ENCODE measurements around the gene HBD.

The HBD gene

DNA sequence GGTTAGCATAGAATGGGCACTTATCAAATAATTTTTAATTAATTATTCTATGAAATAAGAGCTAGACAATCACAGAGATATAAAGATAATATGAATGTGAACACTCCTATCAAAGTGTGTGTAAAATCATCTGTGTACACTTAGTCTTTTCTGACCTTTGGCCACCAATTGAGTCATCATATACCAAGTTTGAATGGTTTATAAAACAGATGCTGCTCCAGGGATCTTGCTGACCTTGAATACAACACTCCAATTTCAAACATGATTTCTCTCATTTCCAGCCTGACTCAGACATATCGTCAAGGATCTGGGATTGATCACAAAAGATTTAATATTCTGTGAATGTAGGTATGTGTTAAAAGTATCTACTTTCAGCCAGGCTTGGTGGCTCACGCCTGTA lies 30.9 kb downstream of the HBD start:
- Histone ChIP-seq H4K20me1 (ENCODE audit: insufficient read depth, low read length) (no peaks in the 10 kb centered on the region), H3K9ac (ENCODE audit: low read depth, low read length) (no peak overlapping the region), H2AFZ (ENCODE audit: low read depth, low read length) (no peak overlapping the region), H3K4me2 (ENCODE audit: insufficient read depth, low read length) (no peak overlapping the region), H3K79me2 (ENCODE audit: insufficient read depth, low read length) (no peaks in the 10 kb centered on the region), H3K4me1 (ENCODE audit: insufficient read depth, low read length) (no peaks in the 10 kb centered on the region), H3K4me3 (ENCODE audit: low read depth in 1 of 2, low read length in 2 of 2) (no peak overlapping the region), H3K36me3 (ENCODE audit: insufficient read depth, low read length) (no peaks in the 10 kb centered on the region), H3K27ac (ENCODE audit: low read length) (no peak overlapping the region), H3K27me3 (ENCODE audit: insufficient read depth, low read length, poor library complexity) (peaks cover 4% of the 10 kb centered on the region), H3K9me3 (ENCODE audit: insufficient read depth, low read length, severe bottlenecking) (no peaks in the 10 kb centered on the region)
- no peak for ATAC-seq (ENCODE audit: insufficient read depth, low read depth)
- no peak for TF ChIP-seq EZH2 (IDR thresholded peaks at IDR 0.05; ENCODE audit: borderline replicate concordance, low read depth, low read length, severe bottlenecking)
- TF ChIP-seq, protein P1, sequence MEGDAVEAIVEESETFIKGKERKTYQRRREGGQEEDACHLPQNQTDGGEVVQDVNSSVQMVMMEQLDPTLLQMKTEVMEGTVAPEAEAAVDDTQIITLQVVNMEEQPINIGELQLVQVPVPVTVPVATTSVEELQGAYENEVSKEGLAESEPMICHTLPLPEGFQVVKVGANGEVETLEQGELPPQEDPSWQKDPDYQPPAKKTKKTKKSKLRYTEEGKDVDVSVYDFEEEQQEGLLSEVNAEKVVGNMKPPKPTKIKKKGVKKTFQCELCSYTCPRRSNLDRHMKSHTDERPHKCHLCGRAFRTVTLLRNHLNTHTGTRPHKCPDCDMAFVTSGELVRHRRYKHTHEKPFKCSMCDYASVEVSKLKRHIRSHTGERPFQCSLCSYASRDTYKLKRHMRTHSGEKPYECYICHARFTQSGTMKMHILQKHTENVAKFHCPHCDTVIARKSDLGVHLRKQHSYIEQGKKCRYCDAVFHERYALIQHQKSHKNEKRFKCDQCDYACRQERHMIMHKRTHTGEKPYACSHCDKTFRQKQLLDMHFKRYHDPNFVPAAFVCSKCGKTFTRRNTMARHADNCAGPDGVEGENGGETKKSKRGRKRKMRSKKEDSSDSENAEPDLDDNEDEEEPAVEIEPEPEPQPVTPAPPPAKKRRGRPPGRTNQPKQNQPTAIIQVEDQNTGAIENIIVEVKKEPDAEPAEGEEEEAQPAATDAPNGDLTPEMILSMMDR (IDR thresholded peaks at IDR 0.05; ENCODE audit: borderline replicate concordance, extremely low read depth, low read length, poor library complexity, severe bottlenecking): no peak
- no peak for DNase-seq

- H3K4me2 ChIP-seq (ENCODE audit: insufficient read depth, low read length): no peak within 1 kb of the TSS
- no peak for DNase-seq
- H4K20me1 ChIP-seq (ENCODE audit: insufficient read depth, low read length): no peaks in the 10 kb centered on the region
- ATAC-seq (ENCODE audit: insufficient read depth, low read depth): no peak
- TF ChIP-seq EZH2 (IDR thresholded peaks at IDR 0.05; ENCODE audit: borderline replicate concordance, low read depth, low read length, severe bottlenecking): no peak
- TF ChIP-seq, protein P1 (IDR thresholded peaks at IDR 0.05; ENCODE audit: borderline replicate concordance, extremely low read depth, low read length, poor library complexity, severe bottlenecking): no peak
- H3K27ac ChIP-seq (ENCODE audit: low read length): no peak within 1 kb of the TSS
- H3K4me1 ChIP-seq (ENCODE audit: insufficient read depth, low read length): no peaks in the 10 kb centered on the region
- no peaks in the 10 kb centered on the region for H3K9me3 ChIP-seq (ENCODE audit: insufficient read depth, low read length, severe bottlenecking)
- no peaks in the 10 kb centered on the region for H3K36me3 ChIP-seq (ENCODE audit: insufficient read depth, low read length)
- no peak within 1 kb of the TSS for H2AFZ ChIP-seq (ENCODE audit: low read depth, low read length)
- no peak within 1 kb of the TSS for H3K4me3 ChIP-seq (ENCODE audit: low read depth in 1 of 2, low read length in 2 of 2)
- no peaks in the 10 kb centered on the region for H3K79me2 ChIP-seq (ENCODE audit: insufficient read depth, low read length)
- no peak within 1 kb of the TSS for H3K9ac ChIP-seq (ENCODE audit: low read depth, low read length)
- H3K27me3 ChIP-seq (ENCODE audit: insufficient read depth, low read length, poor library complexity): peaks cover 4% of the 10 kb centered on the region
These were observed 33.7 kb downstream of the HBD start, which contains the start of gene OR51V1 for GRCh38 chr11:5200582-5200981. TSS of gene OR51V1 (minus strand) at chr11:5200682. CDS start at chr11:5200682, 0 bp downstream.

DNA sequence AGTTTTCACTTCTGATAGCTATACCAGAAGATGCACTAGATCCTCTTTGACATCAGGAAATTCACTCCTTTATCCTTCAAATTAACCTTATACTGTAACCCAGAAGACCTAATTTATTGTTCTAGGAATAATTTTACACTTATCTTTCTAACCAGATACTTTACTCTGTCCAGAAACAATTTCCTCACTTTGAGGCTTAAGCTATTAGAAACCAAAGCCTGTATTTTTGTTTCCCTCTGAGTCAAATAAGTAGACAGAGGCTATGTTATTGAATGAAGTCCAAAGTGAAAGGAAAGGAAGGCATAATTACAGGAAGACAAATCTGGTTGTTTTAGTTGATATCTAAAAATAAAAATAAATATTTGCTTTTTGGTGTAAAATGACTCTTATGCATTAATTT lies 36.0 kb downstream of the HBD start:
- TF ChIP-seq, protein P1 (IDR thresholded peaks at IDR 0.05; ENCODE audit: borderline replicate concordance, extremely low read depth, low read length, poor library complexity, severe bottlenecking): no peak
- no peak for TF ChIP-seq EZH2 (IDR thresholded peaks at IDR 0.05; ENCODE audit: borderline replicate concordance, low read depth, low read length, severe bottlenecking)
- no peaks in the 10 kb centered on the region for H3K36me3 ChIP-seq (ENCODE audit: insufficient read depth, low read length)
- H3K4me1 ChIP-seq (ENCODE audit: insufficient read depth, low read length): no peaks in the 10 kb centered on the region
- H3K79me2 ChIP-seq (ENCODE audit: insufficient read depth, low read length): no peaks in the 10 kb centered on the region
- H3K27ac ChIP-seq (ENCODE audit: low read length): no peak overlapping the region
- H3K4me2 ChIP-seq (ENCODE audit: insufficient read depth, low read length): no peak overlapping the region
- no peaks in the 10 kb centered on the region for H3K9me3 ChIP-seq (ENCODE audit: insufficient read depth, low read length, severe bottlenecking)
- peaks cover 4% of the 10 kb centered on the region for H3K27me3 ChIP-seq (ENCODE audit: insufficient read depth, low read length, poor library complexity)
- no peaks in the 10 kb centered on the region for H4K20me1 ChIP-seq (ENCODE audit: insufficient read depth, low read length)
- no peak overlapping the region for H3K4me3 ChIP-seq (ENCODE audit: low read depth in 1 of 2, low read length in 2 of 2)
- DNase-seq (no peak), ATAC-seq (ENCODE audit: insufficient read depth, low read depth) (no peak)
- no peak overlapping the region for H3K9ac ChIP-seq (ENCODE audit: low read depth, low read length)
- H2AFZ ChIP-seq (ENCODE audit: low read depth, low read length): no peak overlapping the region

GRCh38 chr11:5197536-5197935 lies 36.7 kb downstream of the HBD start:
- Histone ChIP-seq H3K79me2 (ENCODE audit: insufficient read depth, low read length) (no peaks in the 10 kb centered on the region), H3K4me3 (ENCODE audit: low read depth in 1 of 2, low read length in 2 of 2) (no peak overlapping the region), H3K9me3 (ENCODE audit: insufficient read depth, low read length, severe bottlenecking) (no peaks in the 10 kb centered on the region), H3K27ac (ENCODE audit: low read length) (no peak overlapping the region), H3K27me3 (ENCODE audit: insufficient read depth, low read length, poor library complexity) (peaks cover 4% of the 10 kb centered on the region), H3K4me2 (ENCODE audit: insufficient read depth, low read length) (no peak overlapping the region), H3K9ac (ENCODE audit: low read depth, low read length) (no peak overlapping the region), H3K36me3 (ENCODE audit: insufficient read depth, low read length) (no peaks in the 10 kb centered on the region), H4K20me1 (ENCODE audit: insufficient read depth, low read length) (no peaks in the 10 kb centered on the region), H3K4me1 (ENCODE audit: insufficient read depth, low read length) (no peaks in the 10 kb centered on the region), H2AFZ (ENCODE audit: low read depth, low read length) (no peak overlapping the region)
- TF ChIP-seq, protein P1 (IDR thresholded peaks at IDR 0.05; ENCODE audit: borderline replicate concordance, extremely low read depth, low read length, poor library complexity, severe bottlenecking): no peak
- no peak for TF ChIP-seq EZH2 (IDR thresholded peaks at IDR 0.05; ENCODE audit: borderline replicate concordance, low read depth, low read length, severe bottlenecking)
- DNase-seq (no peak), ATAC-seq (ENCODE audit: insufficient read depth, low read depth) (no peak)

Data from DND-41 (cell line).